B cell (primary cell): ENCODE measurements around the gene TMEM247. TPM values are rescaled to one million over a fixed set of nuclear protein-coding genes. Genes with fewer than 3 reads are reported as not detected.

Experiments
- ATAC-seq: fragments of 200-7000 bp; cut with Tn5 transposase; one replicate; pipeline ENCODE4 v1.10.0; 2021; ENCODE audit warnings: low read depth, mild to moderate bottlenecking, moderate number of reproducible peaks, moderate library complexity
- CTCF ChIA-PET: fragments of 350-600 bp; sonication (Branson Sonifier 250); formaldehyde crosslinking; loops from one replicate; lab custom pipeline; 2021; ENCODE audit warnings: antibody characterized with exemption, inconsistent platforms; lab: Charles Lee
- POLR2A ChIA-PET: fragments of 350-600 bp; sonication (Branson Sonifier 250); formaldehyde crosslinking; loops from one replicate; lab custom pipeline; 2021; ENCODE audit warnings: antibody characterized with exemption; lab: Charles Lee
- DNase-seq: peaks from one replicate; pipeline ENCODE4 v3.0.0; 2013
- H2AFZ ChIP-seq: 2 replicates; pipeline ENCODE4 v1.6.1; 2012; ENCODE audit warnings: mild to moderate bottlenecking, low read depth, low read length; ENCODE audit not compliant: insufficient read depth, poor library complexity, severe bottlenecking
- H3K27ac ChIP-seq, 2 donors: 1 replicate in 1 of 2; 2 replicates in 1 of 2; pipeline ENCODE4 v1.5.1; 2012 to 2013; ENCODE audit warnings: low read length in 2 of 2, mild to moderate bottlenecking in 2 of 2, moderate library complexity in 1 of 2
- H3K27me3 ChIP-seq, 4 experiments: fragments of 200-600 bp in 1 of 4; sonication (generic) in 1 of 4; replicated peaks in 1 of 4; 1 replicate in 2 of 4; 2 replicates in 2 of 4; pipeline versions ENCODE4 v1.6.1 to v1.7.0; 2013 to 2016; ENCODE audit warnings: low read length in 3 of 4, mild to moderate bottlenecking in 2 of 4, mixed read lengths in 1 of 4, moderate library complexity in 1 of 4; ENCODE audit not compliant: insufficient read depth in 4 of 4, control insufficient read depth in 3 of 4; ENCODE audit errors: control extremely low read depth in 1 of 4
- H3K36me3 ChIP-seq, 2 experiments: replicated peaks in 1 of 2; 1 replicate in 1 of 2; 2 replicates in 1 of 2; pipeline versions ENCODE4 v1.6.1 to v1.7.1; 2013; ENCODE audit warnings: low read length in 1 of 2; ENCODE audit not compliant: insufficient read depth in 2 of 2, control insufficient read depth in 1 of 2; ENCODE audit errors: control extremely low read depth in 1 of 2, extremely low read depth in 1 of 2
- H3K4me1 ChIP-seq, 2 donors: fragments of 200-600 bp in 1 of 2; sonication (generic) in 1 of 2; 1 replicate in 1 of 2; 2 replicates in 1 of 2; pipeline versions ENCODE4 v1.5.1 to v1.6.1; 2013 to 2017; ENCODE audit warnings: low read length in 2 of 2; ENCODE audit not compliant: control insufficient read depth in 2 of 2, insufficient read depth in 2 of 2
- H3K4me2 ChIP-seq: replicated peaks from 2 replicates; pipeline ENCODE3; 2012; ENCODE audit warnings: mild to moderate bottlenecking, low read depth, low read length; ENCODE audit not compliant: poor library complexity, severe bottlenecking
- H3K4me3 ChIP-seq, 5 experiments: fragments of 200-600 bp in 1 of 5; sonication (generic) in 1 of 5; 1 replicate in 3 of 5; 2 replicates in 2 of 5; pipeline versions ENCODE4 v1.5.1 to v1.7.0; 2011 to 2016; ENCODE audit warnings: low read length in 4 of 5, mild to moderate bottlenecking in 4 of 5, low read depth in 2 of 5, control low read depth in 1 of 5, moderate library complexity in 1 of 5; ENCODE audit not compliant: insufficient read depth in 1 of 5; ENCODE audit errors: control extremely low read depth in 1 of 5, extremely low read depth in 1 of 5
- H3K79me2 ChIP-seq: fragments of 200-600 bp; sonication (generic); one replicate; pipeline ENCODE4 v1.6.0; 2016; ENCODE audit warnings: low read length; ENCODE audit not compliant: control insufficient read depth, insufficient read depth
- H3K9ac ChIP-seq: fragments of 200-600 bp; sonication (generic); 2 replicates; pipeline ENCODE4 v1.6.1; 2017; ENCODE audit warnings: mild to moderate bottlenecking, low read length, moderate library complexity
- H3K9me3 ChIP-seq, 3 donors: one replicate each; pipeline versions ENCODE4 v1.6.1 to v1.7.1; 2013; ENCODE audit warnings: low read length in 2 of 3; ENCODE audit not compliant: control insufficient read depth in 2 of 3, insufficient read depth in 1 of 3; ENCODE audit errors: control extremely low read depth in 1 of 3
- H4K20me1 ChIP-seq: 2 replicates; pipeline ENCODE4 v1.6.0; 2012; ENCODE audit warnings: mild to moderate bottlenecking, low read length; ENCODE audit not compliant: insufficient read depth, control insufficient read depth, poor library complexity, severe bottlenecking
- H3K27ac Mint-ChIP-seq: one replicate; pipeline ENCODE4 v1.8.0; 2021; ENCODE audit warnings: mixed read lengths
- H3K27me3 Mint-ChIP-seq: one replicate; pipeline ENCODE4 v1.8.0; 2021; ENCODE audit warnings: mixed read lengths
- H3K4me1 Mint-ChIP-seq: one replicate; pipeline ENCODE4 v1.8.0; 2021; ENCODE audit warnings: mixed read lengths
- H3K4me3 Mint-ChIP-seq: one replicate; pipeline ENCODE4 v1.8.0; 2021; ENCODE audit warnings: mixed read lengths
- H3K9me3 Mint-ChIP-seq: one replicate; pipeline ENCODE4 v1.8.0; 2022; ENCODE audit warnings: mixed read lengths; ENCODE audit not compliant: insufficient read depth
- CTCF ChIP-seq: fragments of 200-600 bp; IDR thresholded peaks from one replicate; pipeline ENCODE4 v1.8.0; 2022; ENCODE audit warnings: antibody characterized with exemption, mild to moderate bottlenecking
- EZH2 ChIP-seq: IDR thresholded peaks from 2 replicates; pipeline ENCODE4 v1.6.1; 2012; ENCODE audit warnings: borderline replicate concordance, low read depth, mild to moderate bottlenecking, moderate library complexity, low read length; ENCODE audit not compliant: insufficient read depth, poor library complexity, severe bottlenecking
- WGBS: methylation state at CpG from one replicate; pipeline ENCODE4 v1.1.5; 2013; ENCODE audit warnings: missing lambda C conversion rate; ENCODE audit not compliant: insufficient coverage; 5-methylcytosine and 5-hydroxymethylcytosine counted together
- intact Hi-C: fragments of 100-400 bp; cut with micrococcal nuclease; formaldehyde crosslinking; loops from one replicate; pipeline ENCODE4 v1.10.0; 2022
- polyA plus RNA-seq: library from polyadenylated mRNA; depleted of rRNA; stranded (reverse); fragments of >200 nt; gene quantifications from 2 replicates; pipeline ENCODE4 v1.2.3, GENCODE V29; 2012
- total RNA-seq, 2 donors: library from RNA; stranded (reverse); fragments of 120-200 nt in 1 of 2; gene quantifications; 1 replicate in 1 of 2; 2 replicates in 1 of 2; pipeline versions ENCODE4 v1.2.3 to v1.2.4, GENCODE V29; 2013 to 2022

TMEM247 gene
- total and polyA plus RNA-seq, 2 donors (not counting 1 experiment from before 2014, with no cell fraction given), result not detected

DNA sequence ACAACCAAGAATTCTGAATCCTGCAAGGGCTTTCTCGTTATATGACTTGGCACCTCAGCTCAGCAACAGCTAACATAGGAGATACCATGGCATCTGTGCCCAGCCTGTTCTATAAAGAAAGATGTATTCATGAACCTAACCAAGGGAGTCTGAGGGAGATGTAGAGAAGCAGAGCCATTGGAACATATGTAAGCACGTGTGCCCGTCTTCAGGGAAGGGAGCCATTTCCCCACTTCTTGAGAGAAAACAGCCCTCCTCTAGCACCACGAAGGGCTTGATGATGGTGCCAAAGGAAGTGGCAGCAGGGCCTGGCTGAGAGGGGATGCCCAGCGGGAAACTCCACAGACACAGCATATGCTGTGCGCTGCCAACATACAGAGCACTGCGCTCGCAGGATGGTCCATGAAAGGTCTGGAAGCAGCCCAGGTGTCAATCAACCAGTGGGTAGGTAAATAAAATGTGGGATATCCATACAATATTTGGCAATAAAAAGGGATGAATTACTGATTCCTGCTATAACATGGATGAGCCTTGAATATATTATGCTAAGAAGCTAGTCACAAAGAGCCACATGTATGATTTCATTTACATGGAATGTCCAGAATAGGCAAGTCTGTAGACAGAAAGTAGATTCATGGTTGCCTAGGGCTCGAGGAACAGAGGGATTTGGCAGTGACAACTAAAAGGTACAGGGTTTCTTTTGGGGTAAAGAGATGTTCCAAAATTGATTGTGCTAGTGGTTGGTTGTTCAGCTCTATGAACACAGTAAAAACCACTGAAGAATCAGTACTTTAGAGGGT is 16.1 kb downstream of the TMEM247 start:
- Histone ChIP-seq H3K79me2 (no peaks in the 10 kb centered on the region), H3K9ac (no peak overlapping the region), H3K4me3 (no peak overlapping the region), H3K4me2 (no peak overlapping the region), H3K4me1 (peaks cover 11 to 15% of the 10 kb centered on the region in 2 donors), H3K27me3 (no peaks in the 10 kb centered on the region), H3K9me3 (no peaks in the 10 kb centered on the region), H3K27ac (no peak overlapping the region), H4K20me1 (no peaks in the 10 kb centered on the region), H2AFZ (no peak overlapping the region), H3K36me3 (no peaks in the 10 kb centered on the region)
- H3K4me1 Mint-ChIP-seq, result peaks cover 30% of the 10 kb centered on the region
- WGBS, result 87% methylated on average over 5 of the region's 9 CpGs
- CTCF ChIA-PET, result no interaction called here
- H3K27me3 Mint-ChIP-seq, result no peaks in the 10 kb centered on the region
- POLR2A ChIA-PET, result interaction anchor here (0.5 kb wide), 1 partner anchor 77 kb away, joined by 6 read pairs; no protein-coding TSS in a partner anchor
- no peak for DNase-seq
- TF ChIP-seq EZH2, result no peak
- no peak for TF ChIP-seq CTCF
- no peak for ATAC-seq
- H3K4me3 Mint-ChIP-seq, result no peak overlapping the region
- no peaks in the 10 kb centered on the region for H3K9me3 Mint-ChIP-seq
- no peak overlapping the region for H3K27ac Mint-ChIP-seq
- intact Hi-C loops, result no loop called here

- H3K9me3 ChIP-seq, result no peaks in the 10 kb centered on the region
- no peaks in the 10 kb centered on the region for H3K79me2 ChIP-seq
- POLR2A ChIA-PET, result no interaction called here
- no peak overlapping the region for H3K4me2 ChIP-seq
- no peak overlapping the region for H3K9ac ChIP-seq
- no peak overlapping the region for H3K27ac Mint-ChIP-seq
- H3K27me3 ChIP-seq, result no peaks in the 10 kb centered on the region
- H2AFZ ChIP-seq, result no peak overlapping the region
- H3K27ac ChIP-seq, result no peak overlapping the region
- no peaks in the 10 kb centered on the region for H3K36me3 ChIP-seq
- no peak overlapping the region for H3K4me3 Mint-ChIP-seq
- no peak for TF ChIP-seq EZH2
- TF ChIP-seq CTCF, result no peak
- H4K20me1 ChIP-seq, result no peaks in the 10 kb centered on the region
- H3K9me3 Mint-ChIP-seq, result no peaks in the 10 kb centered on the region
- WGBS, result no CpG with 5 or more reads among the region's 4 CpGs
- peaks cover 5 to 7% of the 10 kb centered on the region in 2 donors for H3K4me1 ChIP-seq
- CTCF ChIA-PET, result interaction anchor here (0.8 kb wide), 1 partner anchor 99 kb away, joined by 3 read pairs; no protein-coding TSS in a partner anchor
- H3K4me1 Mint-ChIP-seq, result peaks cover 21% of the 10 kb centered on the region
- intact Hi-C loops, result no loop called here
- DNase-seq (no peak), ATAC-seq (no peak)
- no peak overlapping the region for H3K4me3 ChIP-seq
- no peaks in the 10 kb centered on the region for H3K27me3 Mint-ChIP-seq
Measured at GRCh38 chr2:46497766-46498165, 18.4 kb downstream of the TMEM247 start.
